Hematopoietic multipotent progenitor cell treated with erythropoietin and hydrocortisone succinate and interleukin-3 and kit ligand, for 15 days (in vitro differentiated cells): ENCODE data around the gene ZC3H18.
"Not testable (repeated sequence)": the region's sequence is repeated elsewhere in the genome, so short reads cannot be mapped to it uniquely, and the experiment has no call there.

Experiments
- DNase-seq: peaks from one replicate; pipeline ENCODE4 v3.0.0-alpha.2; 2015; ENCODE audit warnings: low spot score

ZC3H18 gene

DNA sequence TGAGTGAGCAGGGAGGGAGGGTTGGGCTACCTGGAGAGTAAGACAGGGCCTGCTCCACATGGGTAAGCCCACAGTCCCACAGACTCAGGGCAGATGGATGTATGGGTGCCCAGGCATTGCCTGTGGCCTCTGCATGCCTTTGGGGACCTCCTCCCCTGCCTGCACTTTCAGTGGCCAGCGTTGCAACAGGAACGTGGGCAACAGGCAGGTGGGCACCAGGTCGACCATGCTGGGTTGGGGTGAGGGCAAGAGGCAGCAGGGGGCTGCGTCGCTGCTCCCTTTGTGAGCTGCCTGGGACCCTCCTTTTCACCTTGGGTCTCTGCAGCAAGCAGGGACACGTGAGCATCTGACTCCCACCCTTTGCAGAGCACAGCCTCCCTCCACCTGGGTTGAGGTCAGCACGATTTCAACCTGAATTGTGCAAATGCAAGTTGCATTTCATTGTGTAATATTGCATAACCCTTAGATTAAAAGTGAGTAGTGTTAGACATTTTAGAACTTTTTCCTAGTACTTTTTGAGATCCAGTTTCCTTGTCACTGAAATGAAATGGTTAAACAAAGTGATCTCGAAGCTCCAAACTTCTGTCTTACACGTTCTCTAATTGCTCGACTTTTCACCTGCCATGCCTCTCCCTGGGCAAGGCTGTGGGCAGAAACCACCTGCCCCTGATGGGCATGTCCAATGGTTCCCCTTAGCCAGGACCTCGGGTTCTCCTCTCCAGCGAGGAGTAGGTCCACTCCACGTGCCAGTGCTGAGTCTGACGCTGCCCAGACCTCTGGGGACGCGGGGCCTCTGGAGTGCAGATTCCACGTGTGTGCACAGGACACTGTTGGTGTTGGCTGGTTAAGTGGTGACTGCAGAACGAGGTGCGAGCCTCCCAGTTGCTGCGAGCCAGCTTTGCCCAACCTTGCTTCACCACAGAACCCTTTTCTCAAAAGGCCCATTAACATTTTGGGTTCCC is 35.3 kb downstream of the ZC3H18 start:
- DNase-seq = no peak

DNA sequence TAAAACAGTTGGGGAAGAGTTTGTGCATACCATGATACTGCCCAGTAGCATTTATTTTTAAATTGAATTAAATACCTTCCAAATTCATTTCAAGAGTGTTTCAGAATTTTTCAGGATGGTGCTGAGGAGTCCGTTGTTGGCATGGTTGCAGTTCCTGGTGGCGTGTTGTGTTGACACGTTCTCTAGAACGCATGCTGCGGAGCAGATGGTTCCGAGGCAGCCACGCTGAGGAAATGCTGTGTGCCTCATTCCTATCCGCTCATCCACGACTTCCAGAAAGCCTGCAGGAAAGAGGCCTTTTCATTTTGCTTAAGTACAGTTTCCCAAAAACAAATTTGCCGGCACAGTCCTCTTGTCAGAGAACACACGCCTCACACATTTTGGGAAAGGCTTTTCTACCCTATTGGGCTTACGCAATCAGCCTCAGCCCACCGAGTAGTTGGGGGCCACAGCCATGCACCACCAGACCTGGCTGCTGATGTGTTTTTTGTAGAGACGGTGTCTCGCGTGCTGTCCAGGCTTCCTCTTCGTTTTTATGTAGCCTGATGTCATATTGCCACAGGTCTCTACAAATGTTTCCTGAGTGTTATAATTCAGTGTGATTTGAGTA is 36.0 kb downstream of the ZC3H18 start:
- no peak for DNase-seq

DNA sequence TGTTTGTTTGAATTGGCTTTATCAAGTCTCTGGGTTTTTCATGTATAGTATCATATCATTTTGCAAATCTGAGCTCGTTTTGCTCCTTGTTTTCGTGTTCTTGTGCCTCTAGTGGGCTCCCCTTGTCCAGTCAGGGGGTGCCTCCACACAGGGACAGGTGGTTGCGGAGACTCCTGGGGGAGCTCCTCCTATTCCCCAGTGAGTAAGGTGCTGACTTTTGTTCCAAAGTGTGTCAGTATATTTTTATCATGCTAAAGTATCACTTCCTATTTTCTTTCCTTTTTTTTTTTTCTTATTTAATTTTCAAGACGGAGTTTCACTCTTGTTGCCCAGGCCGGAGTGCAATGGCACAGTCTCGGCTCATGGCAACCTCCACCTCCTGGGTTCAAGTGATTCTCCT is 37.9 kb downstream of the ZC3H18 start:
- DNase-seq = no peak

GRCh38 chr16:88609426-88609825 is 39.2 kb downstream of the ZC3H18 start:
- DNase-seq = not testable (repeated sequence)

GRCh38 chr16:88610080-88610479 is 39.9 kb downstream of the ZC3H18 start:
- DNase-seq = no peak

DNA sequence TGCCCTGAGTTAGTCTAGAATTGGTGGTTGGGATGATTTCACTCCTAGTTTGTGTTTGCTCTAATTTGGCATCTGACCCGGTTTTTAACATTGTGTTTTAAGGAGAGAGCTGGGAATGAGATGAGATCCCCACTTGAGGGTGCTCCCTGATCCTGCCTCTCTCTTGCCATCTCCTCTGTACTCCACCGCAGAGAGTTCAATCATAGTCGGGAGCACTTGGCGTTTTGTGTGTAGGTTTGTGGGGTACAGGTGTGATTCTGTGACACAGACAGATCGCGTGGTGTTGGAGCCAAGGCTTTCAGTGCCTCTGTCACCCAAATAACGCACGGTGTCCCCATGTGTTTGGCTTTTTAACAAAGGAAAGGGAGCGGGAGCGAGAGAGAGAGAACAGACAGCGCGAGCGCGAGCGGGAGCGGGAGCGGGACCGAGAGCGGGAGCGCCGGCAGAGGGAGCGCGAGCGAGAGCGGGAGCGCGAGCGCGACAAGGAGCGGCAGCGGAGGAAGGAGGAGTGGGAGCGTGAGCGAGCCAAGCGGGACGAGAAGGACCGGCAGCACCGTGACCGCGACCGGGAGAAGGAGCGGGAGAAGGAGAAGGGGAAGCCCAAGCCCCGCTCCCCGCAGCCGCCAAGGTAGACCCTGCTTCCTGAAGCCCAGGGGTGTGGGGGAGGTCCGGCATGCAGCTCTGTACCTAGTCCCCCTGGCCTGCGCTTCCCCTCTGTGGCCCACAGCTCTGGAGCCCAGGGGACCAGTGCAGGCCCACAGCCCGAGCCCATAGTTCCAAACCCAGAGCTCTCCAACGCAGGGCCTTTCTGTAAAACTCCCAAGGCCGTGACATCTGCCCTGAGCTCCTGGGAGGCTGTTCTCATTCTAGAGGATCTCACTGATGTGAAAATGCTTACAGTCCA is 41.0 kb downstream of the ZC3H18 start:
- DNase-seq = no peak

GRCh38 chr16:88613293-88613692 is 43.1 kb downstream of the ZC3H18 start:
- no peak for DNase-seq

DNA sequence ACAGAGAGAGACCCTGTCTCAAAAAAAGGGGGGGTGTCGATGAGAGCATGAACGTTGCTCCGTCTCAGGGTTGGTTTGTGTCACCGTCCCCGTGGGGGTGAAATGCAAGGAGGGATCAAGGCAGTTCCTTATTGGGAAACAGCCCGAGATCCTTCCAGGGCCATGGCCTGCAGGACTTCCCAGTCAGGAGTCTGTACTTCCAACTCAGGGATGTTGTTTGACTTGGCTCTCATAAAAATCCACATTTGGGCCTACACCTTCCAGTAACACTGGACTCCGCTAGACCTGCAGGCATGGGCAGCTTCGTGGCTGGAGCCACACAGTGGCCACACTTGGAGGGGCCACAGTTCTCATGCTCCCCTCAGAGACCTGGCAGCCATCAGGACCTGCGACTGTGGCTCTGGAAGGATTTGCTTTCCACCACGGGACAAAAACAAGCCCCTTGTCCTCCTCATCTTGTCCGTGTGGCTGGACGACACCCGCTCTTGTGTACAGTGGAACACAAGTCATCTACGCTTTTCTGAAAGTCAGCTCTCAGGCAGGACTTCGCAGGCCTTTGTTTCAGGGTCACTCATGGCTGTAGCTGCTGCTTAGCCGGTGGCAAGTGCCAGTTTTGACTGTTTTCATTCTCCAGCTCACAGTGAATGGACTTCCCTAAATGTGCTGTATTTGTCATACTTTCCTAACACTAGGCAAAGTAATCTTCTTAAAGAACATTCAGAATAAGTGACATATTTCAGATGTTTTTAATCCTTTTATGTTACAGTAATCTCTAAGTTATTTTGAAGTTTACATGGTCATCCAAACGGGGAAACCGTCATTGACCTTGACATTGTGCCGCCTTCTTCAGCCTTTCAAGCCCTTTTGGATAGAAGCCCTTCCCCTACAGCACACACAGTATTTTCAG is 44.0 kb downstream of the ZC3H18 start:
- DNase-seq = no peak

- DNase-seq = no peak
These were observed 44.8 kb downstream of the ZC3H18 start for GRCh38 chr16:88614818-88615580.

DNA sequence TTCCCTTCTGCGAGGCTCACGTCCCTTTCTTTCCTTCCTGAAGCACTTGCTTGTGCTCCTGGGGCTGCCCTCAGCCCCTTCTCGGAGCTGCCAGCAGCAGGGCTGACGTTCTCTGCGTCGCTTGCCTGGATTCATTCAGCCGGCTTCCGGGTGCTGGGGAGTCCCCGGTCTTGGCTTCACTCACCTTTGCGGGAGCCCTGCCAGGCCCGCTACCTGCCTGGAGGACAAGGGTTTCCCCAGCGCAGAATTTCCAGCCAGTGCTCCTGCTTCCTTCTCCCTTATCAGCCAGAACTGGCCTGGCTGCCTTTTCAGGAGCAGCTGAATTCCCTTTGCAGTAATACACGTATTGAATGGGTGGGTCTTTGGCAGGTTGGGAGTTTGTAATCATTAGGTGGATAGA is 46.1 kb downstream of the ZC3H18 start:
- DNase-seq = no peak

DNA sequence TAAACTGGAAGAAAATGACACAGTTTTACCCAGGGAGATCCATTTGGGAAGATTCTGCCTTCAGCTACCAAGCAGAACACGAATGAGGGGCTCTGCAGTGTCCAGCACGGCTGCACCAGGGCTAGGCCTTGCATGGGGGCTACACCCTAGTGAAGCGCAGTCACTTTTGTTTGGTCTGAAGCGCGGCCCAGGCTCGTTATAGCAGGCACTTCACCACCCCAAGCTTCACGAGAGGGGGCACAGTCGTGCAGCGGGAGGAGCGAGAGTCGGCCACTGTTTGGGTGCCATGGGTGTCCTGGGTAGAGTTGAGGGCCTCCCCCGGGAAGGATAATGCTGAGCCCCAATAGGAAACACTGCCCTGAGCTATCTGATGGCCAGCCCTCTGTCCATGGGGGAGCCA is 46.5 kb downstream of the ZC3H18 start:
- DNase-seq = no peak

GRCh38 chr16:88617268-88618031 is 47.2 kb downstream of the ZC3H18 start:
- no peak for DNase-seq

GRCh38 chr16:88618182-88618955 is 48.2 kb downstream of the ZC3H18 start:
- DNase-seq = no peak

GRCh38 chr16:88618956-88619667 is 48.9 kb downstream of the ZC3H18 start:
- no peak for DNase-seq

- DNase-seq = no peak
These were observed 49.9 kb downstream of the ZC3H18 start for GRCh38 chr16:88619859-88620815.

DNA sequence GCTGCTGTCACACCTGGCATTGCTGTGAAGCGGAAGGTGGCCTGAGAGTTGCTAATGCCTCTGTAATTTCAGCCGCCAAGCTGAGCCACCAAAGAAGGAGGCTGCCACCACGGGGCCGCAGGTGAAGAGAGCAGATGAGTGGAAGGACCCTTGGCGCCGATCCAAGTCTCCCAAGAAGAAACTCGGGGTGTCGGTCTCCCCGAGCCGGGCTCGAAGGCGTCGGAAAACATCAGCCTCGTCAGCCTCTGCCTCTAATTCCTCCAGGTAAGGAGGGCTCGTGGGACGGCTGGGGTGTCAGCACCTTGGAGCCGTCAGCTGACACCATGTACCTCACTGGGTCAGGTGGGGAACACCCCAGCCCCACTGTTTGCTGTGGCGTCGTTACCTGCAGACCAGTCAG is 51.9 kb downstream of the ZC3H18 start:
- no peak for DNase-seq

DNA sequence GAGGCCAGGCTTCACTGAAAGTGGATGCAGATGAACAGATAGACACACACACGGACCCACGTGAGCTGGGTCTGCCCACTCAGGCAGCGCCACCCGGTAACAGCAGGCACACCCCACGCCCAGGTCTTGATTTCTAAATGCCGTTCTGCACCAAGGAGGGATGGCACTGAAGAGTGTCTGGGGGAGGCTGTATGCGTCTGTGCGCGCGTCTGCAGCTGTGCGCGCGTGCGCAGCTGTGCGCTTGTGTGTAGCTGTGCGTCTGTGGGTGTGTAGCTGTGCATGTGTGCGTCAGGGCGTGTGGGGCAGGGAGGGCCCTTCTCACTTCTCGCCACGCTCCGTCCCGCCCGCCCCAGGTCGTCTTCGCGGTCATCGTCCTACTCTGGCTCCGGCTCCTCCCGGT is 52.7 kb downstream of the ZC3H18 start:
- no peak for DNase-seq
